IMR-90 (cell line): Measurements from ENCODE around the gene ARTN. TPM values are rescaled to one million over a fixed set of nuclear protein-coding genes. Genes with fewer than 3 reads are reported as not detected.

Experiments used
- ATAC-seq: fragments of 200-7000 bp; cut with Tn5 transposase; 2 replicates; pipeline ENCODE4 v1.9.1; 2020; ENCODE audit warnings: low read depth, mild to moderate bottlenecking, moderate library complexity
- BruUV-seq: library from RNA; stranded (reverse); fragments of 400-500 nt; replicated peaks from 2 replicates; lab custom pipeline; 2021; lab: Mats Ljungman, UMichigan
- CTCF ChIA-PET: fragments of 300-600 bp; formaldehyde crosslinking; extraction: SDS; loops from one replicate; lab custom pipeline; 2021; ENCODE audit warnings: antibody characterized with exemption; lab: Yijun Ruan, JAX
- POLR2A ChIA-PET: fragments of 300-600 bp; sonication (Branson Sonifier 250); formaldehyde crosslinking; loops from one replicate; lab custom pipeline; 2022; ENCODE audit warnings: antibody characterized with exemption; ENCODE audit not compliant: unreplicated experiment; lab: Charles Lee
- DNase-seq: peaks from one replicate; pipeline ENCODE4 v3.0.0; 2013
- H2AFZ ChIP-seq: replicated peaks from 2 replicates; pipeline ENCODE3; 2013; ENCODE audit warnings: low read length, mild to moderate bottlenecking; ENCODE audit not compliant: poor library complexity
- H2AK5ac ChIP-seq: 2 replicates; pipeline ENCODE4 v1.6.1; 2013; ENCODE audit warnings: low read depth, low read length, inconsistent platforms
- H2AK9ac ChIP-seq: replicated peaks from 2 replicates; pipeline ENCODE3; 2013; ENCODE audit warnings: mild to moderate bottlenecking, low read depth, low read length, moderate library complexity; ENCODE audit not compliant: poor library complexity
- H2BK120ac ChIP-seq: 2 replicates; pipeline ENCODE4 v1.6.1; 2013; ENCODE audit warnings: low read depth, low read length, inconsistent platforms
- H2BK15ac ChIP-seq: 3 replicates; pipeline ENCODE4 v1.6.1; 2013; ENCODE audit warnings: low read depth, low read length, inconsistent platforms
- H2BK20ac ChIP-seq: 2 replicates; pipeline ENCODE4 v1.6.1; 2013; ENCODE audit warnings: low read depth, mild to moderate bottlenecking, inconsistent platforms, low read length, moderate library complexity
- H2BK5ac ChIP-seq: 2 replicates; pipeline ENCODE4 v1.6.1; 2013; ENCODE audit warnings: mild to moderate bottlenecking, low read depth, low read length, inconsistent platforms; ENCODE audit not compliant: poor library complexity, severe bottlenecking
- H3K14ac ChIP-seq: replicated peaks from 2 replicates; pipeline ENCODE4 v1.6.1; 2013; ENCODE audit warnings: low read depth, low read length, inconsistent platforms
- H3K18ac ChIP-seq: 2 replicates; pipeline ENCODE4 v1.6.1; 2013; ENCODE audit warnings: low read depth, low read length, control low read depth
- H3K23ac ChIP-seq: 2 replicates; pipeline ENCODE4 v1.6.1; 2013; ENCODE audit warnings: low read depth, low read length, inconsistent platforms
- H3K27ac ChIP-seq: 2 replicates; pipeline ENCODE4 v1.5.1; 2013; ENCODE audit warnings: mild to moderate bottlenecking, control low read depth, low read length; ENCODE audit not compliant: insufficient read depth
- H3K27me3 ChIP-seq: 2 replicates; pipeline ENCODE4 v1.6.1; 2013; ENCODE audit warnings: low read length; ENCODE audit not compliant: control insufficient read depth, insufficient read depth
- H3K36me3 ChIP-seq: 2 replicates; pipeline ENCODE4 v1.6.1; 2013; ENCODE audit warnings: low read length, mixed read lengths; ENCODE audit not compliant: control insufficient read depth, insufficient read depth
- H3K4ac ChIP-seq: 2 replicates; pipeline ENCODE4 v1.6.1; 2013; ENCODE audit warnings: low read depth, low read length, inconsistent platforms
- H3K4me1 ChIP-seq: 2 replicates; pipeline ENCODE4 v1.6.1; 2013; ENCODE audit warnings: low read length, mixed read lengths; ENCODE audit not compliant: control insufficient read depth, insufficient read depth
- H3K4me2 ChIP-seq: 2 replicates; pipeline ENCODE4 v1.6.1; 2013; ENCODE audit warnings: low read depth, mild to moderate bottlenecking, control low read depth, low read length, moderate library complexity
- H3K4me3 ChIP-seq: 2 replicates; pipeline ENCODE4 v1.5.1; 2013; ENCODE audit warnings: low read depth, mild to moderate bottlenecking, control low read depth, low read length, moderate library complexity; ENCODE audit not compliant: insufficient read depth
- H3K56ac ChIP-seq: 2 replicates; pipeline ENCODE4 v1.6.1; 2013; ENCODE audit warnings: low read length, inconsistent platforms; ENCODE audit not compliant: insufficient read depth; ENCODE audit errors: extremely low read depth
- H3K79me1 ChIP-seq, 2 experiments: 2 replicates each; pipeline ENCODE4 v1.6.1; 2013; ENCODE audit warnings: low read length in 2 of 2, inconsistent platforms in 1 of 2, low read depth in 1 of 2
- H3K9ac ChIP-seq: 2 replicates; pipeline ENCODE4 v1.6.1; 2013; ENCODE audit warnings: low read depth, low read length, control low read depth
- H3K9me1 ChIP-seq: 2 replicates; pipeline ENCODE4 v1.6.1; 2013; ENCODE audit warnings: low read length, inconsistent platforms; ENCODE audit not compliant: insufficient read depth
- H3K9me3 ChIP-seq: 2 replicates; pipeline ENCODE4 v1.6.1; 2013; ENCODE audit warnings: low read length; ENCODE audit not compliant: control insufficient read depth, insufficient read depth
- H4K20me1 ChIP-seq: 2 replicates; pipeline ENCODE4 v1.6.1; 2013; ENCODE audit warnings: low read length, inconsistent platforms; ENCODE audit not compliant: insufficient read depth
- H4K5ac ChIP-seq: 2 replicates; pipeline ENCODE4 v1.6.1; 2013; ENCODE audit warnings: mild to moderate bottlenecking, low read depth, low read length, control low read depth
- H4K8ac ChIP-seq, 2 experiments: 2 replicates each; pipeline ENCODE4 v1.6.1; 2013; ENCODE audit warnings: low read depth in 2 of 2, low read length in 2 of 2, control low read depth in 1 of 2, inconsistent platforms in 1 of 2
- H4K91ac ChIP-seq: 2 replicates; pipeline ENCODE4 v1.6.1; 2013; ENCODE audit warnings: low read depth, low read length, inconsistent platforms; ENCODE audit not compliant: insufficient read depth
- CEBPB ChIP-seq: IDR thresholded peaks from 2 replicates; pipeline ENCODE4 v1.6.1; 2012; ENCODE audit warnings: low read depth, low read length, improper control_type of control experiment
- CHD1 ChIP-seq: IDR thresholded peaks from 2 replicates; pipeline ENCODE4 v1.6.1; 2012; ENCODE audit warnings: low read depth, low read length, improper control_type of control experiment
- FOS ChIP-seq: fragments of 150-350 bp; IDR thresholded peaks from 2 replicates; pipeline ENCODE4 v1.6.1; 2016; ENCODE audit warnings: low read depth, low read length
- MAFK ChIP-seq: IDR thresholded peaks from 2 replicates; pipeline ENCODE4 v1.6.1; 2012; ENCODE audit warnings: low read depth, low read length, improper control_type of control experiment
- MAZ ChIP-seq: IDR thresholded peaks from 2 replicates; pipeline ENCODE4 v1.6.1; 2012; ENCODE audit warnings: low read depth, mild to moderate bottlenecking, low read length, improper control_type of control experiment, moderate library complexity, borderline replicate concordance
- NFE2L2 ChIP-seq: fragments of 150-350 bp; IDR thresholded peaks from 2 replicates; pipeline ENCODE4 v1.6.1; 2016; ENCODE audit warnings: low read depth, mild to moderate bottlenecking, low read length
- POLR2A ChIP-seq: IDR thresholded peaks from 2 replicates; pipeline ENCODE4 v1.6.1; 2012; ENCODE audit warnings: mild to moderate bottlenecking, low read depth, low read length
- RCOR1 ChIP-seq: IDR thresholded peaks from 2 replicates; pipeline ENCODE4 v1.6.1; 2012; ENCODE audit warnings: mild to moderate bottlenecking, low read length, improper control_type of control experiment; ENCODE audit not compliant: insufficient replicate concordance
- RFX5 ChIP-seq: IDR thresholded peaks from 2 replicates; pipeline ENCODE4 v1.8.0; 2012; ENCODE audit warnings: low read depth, mild to moderate bottlenecking, low read length, moderate library complexity
- USF2 ChIP-seq: fragments of 150-350 bp; IDR thresholded peaks from 2 replicates; pipeline ENCODE4 v1.6.1; 2017; ENCODE audit warnings: mild to moderate bottlenecking, antibody characterized with exemption, low read length, low read depth
- WGBS, 2 experiments: methylation state at CpG; one replicate each; pipeline versions ENCODE4 v1.1.5 to v1.1.7; 2013; ENCODE audit warnings: missing lambda C conversion rate in 2 of 2; ENCODE audit not compliant: insufficient read length in 1 of 2; ENCODE audit errors: extremely low coverage in 2 of 2; 5-methylcytosine and 5-hydroxymethylcytosine counted together
- dilution Hi-C: fragments of 300-500 bp; cut with HindIII; formaldehyde crosslinking; loops from one replicate; pipeline ENCODE4 v1.14.3; 2018; ENCODE audit warnings: low sequenced_read_pairs; ENCODE audit not compliant: unreplicated experiment
- in situ Hi-C: fragments of 300-500 bp; cut with MboI; formaldehyde crosslinking; loops from 3 replicates; pipeline ENCODE4 v1.14.3; 2019; ENCODE audit warnings: low sequenced_read_pairs, inconsistent platforms, mixed read lengths
- intact Hi-C: fragments of 100-400 bp; cut with micrococcal nuclease; formaldehyde crosslinking; loops from 2 replicates; pipeline ENCODE4 v1.10.0; 2022
- polyA plus RNA-seq, 3 experiments: library from polyadenylated mRNA; depleted of rRNA; stranded (reverse); fragments of >200 nt; gene quantifications; 2 replicates each; pipeline ENCODE4 v1.2.3, GENCODE V29; 2012; ENCODE audit warnings: low replicate concordance in 1 of 3
- total RNA-seq: library from RNA; depleted of rRNA; stranded (reverse); fragments of >200 nt; gene quantifications from 2 replicates; pipeline ENCODE4 v1.2.3, GENCODE V29; 2012
- TF ChIP-seq, protein P1 (sequence below): conservative IDR thresholded peaks from 2 replicates; pipeline ENCODE4 v1.5.1; 2012; ENCODE audit warnings: mild to moderate bottlenecking, low read depth, low read length, improper control_type of control experiment

ARTN gene
- total and polyA plus RNA-seq, 2 of the 4 experiments (the other 2 are of a cell fraction): 0.29 TPM; not detected in 1

DNA sequence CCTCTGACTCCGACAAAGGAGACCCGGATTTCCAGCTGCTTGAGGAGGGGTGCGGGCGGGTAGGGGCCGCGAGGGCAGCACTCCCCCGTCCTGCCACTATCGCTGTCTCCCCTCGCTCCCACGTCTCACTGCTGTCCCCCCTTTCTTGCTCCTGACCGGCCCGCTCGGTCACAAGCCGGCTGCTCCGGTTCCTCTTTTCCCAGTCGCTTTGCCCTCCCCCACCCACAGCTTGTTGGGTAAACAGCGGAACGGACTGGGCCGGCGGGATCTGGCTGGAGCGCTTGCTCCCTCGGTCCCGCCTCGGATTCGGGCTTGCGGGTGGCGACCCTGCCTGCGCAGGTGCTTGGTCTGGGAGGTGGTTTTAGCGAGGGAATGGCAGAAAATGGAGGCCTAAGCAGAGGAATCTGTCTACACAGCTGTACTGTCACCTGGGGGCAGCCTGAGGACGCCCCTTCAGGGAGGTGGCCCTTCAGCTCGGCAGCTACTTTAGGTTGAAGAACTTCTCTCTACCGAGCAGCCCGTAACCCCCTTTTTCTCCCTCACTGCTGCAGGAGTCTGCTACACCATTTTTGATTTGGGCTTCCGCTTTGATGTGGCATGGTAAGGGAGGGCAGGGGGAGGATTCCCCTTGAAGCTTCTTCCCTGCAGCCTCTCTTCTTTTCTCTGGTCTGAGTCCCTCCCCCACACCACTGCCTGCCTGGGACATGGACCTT is 41.8 kb downstream of the ARTN start (continued):
- TF ChIP-seq, protein P1, sequence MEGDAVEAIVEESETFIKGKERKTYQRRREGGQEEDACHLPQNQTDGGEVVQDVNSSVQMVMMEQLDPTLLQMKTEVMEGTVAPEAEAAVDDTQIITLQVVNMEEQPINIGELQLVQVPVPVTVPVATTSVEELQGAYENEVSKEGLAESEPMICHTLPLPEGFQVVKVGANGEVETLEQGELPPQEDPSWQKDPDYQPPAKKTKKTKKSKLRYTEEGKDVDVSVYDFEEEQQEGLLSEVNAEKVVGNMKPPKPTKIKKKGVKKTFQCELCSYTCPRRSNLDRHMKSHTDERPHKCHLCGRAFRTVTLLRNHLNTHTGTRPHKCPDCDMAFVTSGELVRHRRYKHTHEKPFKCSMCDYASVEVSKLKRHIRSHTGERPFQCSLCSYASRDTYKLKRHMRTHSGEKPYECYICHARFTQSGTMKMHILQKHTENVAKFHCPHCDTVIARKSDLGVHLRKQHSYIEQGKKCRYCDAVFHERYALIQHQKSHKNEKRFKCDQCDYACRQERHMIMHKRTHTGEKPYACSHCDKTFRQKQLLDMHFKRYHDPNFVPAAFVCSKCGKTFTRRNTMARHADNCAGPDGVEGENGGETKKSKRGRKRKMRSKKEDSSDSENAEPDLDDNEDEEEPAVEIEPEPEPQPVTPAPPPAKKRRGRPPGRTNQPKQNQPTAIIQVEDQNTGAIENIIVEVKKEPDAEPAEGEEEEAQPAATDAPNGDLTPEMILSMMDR: no peak
- no peak for TF ChIP-seq MAZ
- no peak for TF ChIP-seq POLR2A
- TF ChIP-seq FOS: no peak

- Histone ChIP-seq H3K4me1 (peaks cover 23% of the 10 kb centered on the region), H3K14ac (no peak overlapping the region), H2BK120ac (no peak overlapping the region), H3K4me3 (peak overlapping the region; percentile 76; the same call in 1 of the 2 replicates), H3K9me1 (peaks cover 35% of the 10 kb centered on the region), H3K18ac (no peak overlapping the region), H3K56ac (no peak overlapping the region), H2BK15ac (no peak overlapping the region), H2AK9ac (peak overlapping the region; percentile 94), H4K5ac (no peak overlapping the region), H3K9me3 (no peaks in the 10 kb centered on the region), H3K23ac (peak overlapping the region; percentile 86; the same call in 1 of the 2 replicates), H4K20me1 (peaks cover 27% of the 10 kb centered on the region), H3K4me2 (peak overlapping the region; percentile 65), H3K4ac (no peak overlapping the region), H2AFZ (no peak overlapping the region), H4K91ac (no peak overlapping the region), H3K9ac (peak overlapping the region; percentile 71), H4K8ac (no peak overlapping the region), H2AK5ac (peak overlapping the region; percentile 76; the same call in 1 of the 2 replicates), H2BK5ac (no peak overlapping the region), H3K27ac (peak overlapping the region; percentile 73; the same call in 1 of the 2 replicates), H3K79me1 (peaks cover 39 to 61% of the 10 kb centered on the region in 2 experiments; a peak in 3 of 4 replicates), H3K27me3 (no peaks in the 10 kb centered on the region), H2BK20ac (no peak overlapping the region), H3K36me3 (peaks cover 25% of the 10 kb centered on the region)
- ATAC-seq (no peak), DNase-seq (no peak)
- CTCF ChIA-PET: no interaction called here
- no CpG with 5 or more reads among the region's 4 CpGs for WGBS, 2 experiments
- in situ Hi-C loops: no loop called here
- dilution Hi-C loops: no loop called here
- POLR2A ChIA-PET: no interaction called here
- intact Hi-C loops: no loop called here
- no TSS peak for BruUV-seq
- TF ChIP-seq NFE2L2 (no peak), MAFK (no peak), RFX5 (no peak), MAZ (no peak), CHD1 (no peak), USF2 (no peak), RCOR1 (no peak), FOS (no peak), CEBPB (no peak)
- TF ChIP-seq, protein P1: no peak; the same call in 1 of the 2 replicates
These were observed 42.4 kb downstream of the ARTN start for GRCh38 chr1:43976045-43976444.
